GM12878 (cell line): ENCODE data around the gene SIRT3.

ENCODE experiments used
- CREM ChIP-seq: IDR thresholded peaks from 2 replicates; pipeline ENCODE4 v1.6.1; 2014; ENCODE audit warnings: antibody characterized with exemption, low read depth
- HDAC2 ChIP-seq: fragments of 200-600 bp; sonication (generic); IDR thresholded peaks from 2 replicates; pipeline ENCODE4 v1.6.1; 2017
- JUNB ChIP-seq: IDR thresholded peaks from 2 replicates; pipeline ENCODE4 v1.6.1; 2016; ENCODE audit warnings: antibody characterized with exemption, mild to moderate bottlenecking
- POLR2A ChIP-seq: IDR thresholded peaks from 2 replicates; pipeline ENCODE4 v1.6.1; 2011; ENCODE audit warnings: low read depth, mild to moderate bottlenecking, low read length
- RAD21 ChIP-seq: IDR thresholded peaks from 2 replicates; pipeline ENCODE4 v1.6.1; 2011; ENCODE audit warnings: mild to moderate bottlenecking, low read depth, low read length, moderate library complexity; ENCODE audit not compliant: insufficient read depth
- RBBP5 ChIP-seq: fragments of 200-600 bp; sonication (generic); conservative IDR thresholded peaks from 2 replicates; pipeline ENCODE4 v1.6.1; 2016
- TAF1 ChIP-seq: IDR thresholded peaks from 2 replicates; pipeline ENCODE4 v1.6.1; 2011; ENCODE audit warnings: mild to moderate bottlenecking, low read depth, low read length, borderline replicate concordance
- YY1 ChIP-seq: IDR thresholded peaks from 2 replicates; pipeline ENCODE4 v1.6.1; 2011; ENCODE audit warnings: low read depth, mild to moderate bottlenecking, low read length
- ZNF24 ChIP-seq: fragments of 450-650 bp; IDR thresholded peaks from 2 replicates; pipeline ENCODE4 v1.6.1; 2017; ENCODE audit warnings: antibody characterized with exemption, mild to moderate bottlenecking
- TF ChIP-seq, protein P1 (sequence below): IDR thresholded peaks from 2 replicates; pipeline ENCODE4 v1.6.1; 2011; ENCODE audit warnings: low read depth, low read length, improper control_type of control experiment, borderline replicate concordance
- TF ChIP-seq, protein P2 (sequence below): IDR thresholded peaks from 2 replicates; pipeline ENCODE4 v1.6.1; 2011; ENCODE audit warnings: mild to moderate bottlenecking, low read depth, low read length, moderate library complexity; ENCODE audit not compliant: insufficient replicate concordance
- TF ChIP-seq, protein P3 (sequence below): IDR thresholded peaks from 2 replicates; pipeline ENCODE4 v1.6.1; 2012; ENCODE audit warnings: mild to moderate bottlenecking, low read depth, low read length

- TF ChIP-seq TAF1 (no peak), RAD21 (no peak), CREM (no peak), YY1 (no peak), HDAC2 (no peak), JUNB (no peak), RBBP5 (no peak), ZNF24 (no peak), POLR2A (no peak; the same call in 1 of the 2 replicates)
- TF ChIP-seq, protein P1, sequence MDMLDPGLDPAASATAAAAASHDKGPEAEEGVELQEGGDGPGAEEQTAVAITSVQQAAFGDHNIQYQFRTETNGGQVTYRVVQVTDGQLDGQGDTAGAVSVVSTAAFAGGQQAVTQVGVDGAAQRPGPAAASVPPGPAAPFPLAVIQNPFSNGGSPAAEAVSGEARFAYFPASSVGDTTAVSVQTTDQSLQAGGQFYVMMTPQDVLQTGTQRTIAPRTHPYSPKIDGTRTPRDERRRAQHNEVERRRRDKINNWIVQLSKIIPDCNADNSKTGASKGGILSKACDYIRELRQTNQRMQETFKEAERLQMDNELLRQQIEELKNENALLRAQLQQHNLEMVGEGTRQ = no peak
- TF ChIP-seq, protein P2, sequence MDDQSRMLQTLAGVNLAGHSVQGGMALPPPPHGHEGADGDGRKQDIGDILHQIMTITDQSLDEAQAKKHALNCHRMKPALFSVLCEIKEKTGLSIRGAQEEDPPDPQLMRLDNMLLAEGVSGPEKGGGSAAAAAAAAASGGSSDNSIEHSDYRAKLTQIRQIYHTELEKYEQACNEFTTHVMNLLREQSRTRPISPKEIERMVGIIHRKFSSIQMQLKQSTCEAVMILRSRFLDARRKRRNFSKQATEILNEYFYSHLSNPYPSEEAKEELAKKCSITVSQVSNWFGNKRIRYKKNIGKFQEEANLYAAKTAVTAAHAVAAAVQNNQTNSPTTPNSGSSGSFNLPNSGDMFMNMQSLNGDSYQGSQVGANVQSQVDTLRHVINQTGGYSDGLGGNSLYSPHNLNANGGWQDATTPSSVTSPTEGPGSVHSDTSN = no peak
- TF ChIP-seq, protein P3, sequence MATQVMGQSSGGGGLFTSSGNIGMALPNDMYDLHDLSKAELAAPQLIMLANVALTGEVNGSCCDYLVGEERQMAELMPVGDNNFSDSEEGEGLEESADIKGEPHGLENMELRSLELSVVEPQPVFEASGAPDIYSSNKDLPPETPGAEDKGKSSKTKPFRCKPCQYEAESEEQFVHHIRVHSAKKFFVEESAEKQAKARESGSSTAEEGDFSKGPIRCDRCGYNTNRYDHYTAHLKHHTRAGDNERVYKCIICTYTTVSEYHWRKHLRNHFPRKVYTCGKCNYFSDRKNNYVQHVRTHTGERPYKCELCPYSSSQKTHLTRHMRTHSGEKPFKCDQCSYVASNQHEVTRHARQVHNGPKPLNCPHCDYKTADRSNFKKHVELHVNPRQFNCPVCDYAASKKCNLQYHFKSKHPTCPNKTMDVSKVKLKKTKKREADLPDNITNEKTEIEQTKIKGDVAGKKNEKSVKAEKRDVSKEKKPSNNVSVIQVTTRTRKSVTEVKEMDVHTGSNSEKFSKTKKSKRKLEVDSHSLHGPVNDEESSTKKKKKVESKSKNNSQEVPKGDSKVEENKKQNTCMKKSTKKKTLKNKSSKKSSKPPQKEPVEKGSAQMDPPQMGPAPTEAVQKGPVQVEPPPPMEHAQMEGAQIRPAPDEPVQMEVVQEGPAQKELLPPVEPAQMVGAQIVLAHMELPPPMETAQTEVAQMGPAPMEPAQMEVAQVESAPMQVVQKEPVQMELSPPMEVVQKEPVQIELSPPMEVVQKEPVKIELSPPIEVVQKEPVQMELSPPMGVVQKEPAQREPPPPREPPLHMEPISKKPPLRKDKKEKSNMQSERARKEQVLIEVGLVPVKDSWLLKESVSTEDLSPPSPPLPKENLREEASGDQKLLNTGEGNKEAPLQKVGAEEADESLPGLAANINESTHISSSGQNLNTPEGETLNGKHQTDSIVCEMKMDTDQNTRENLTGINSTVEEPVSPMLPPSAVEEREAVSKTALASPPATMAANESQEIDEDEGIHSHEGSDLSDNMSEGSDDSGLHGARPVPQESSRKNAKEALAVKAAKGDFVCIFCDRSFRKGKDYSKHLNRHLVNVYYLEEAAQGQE = no peak
Observed at GRCh38 chr11:214083-214482, 22.1 kb downstream of the SIRT3 start.
